ENCODE results near the gene SZRD1. TPM values are rescaled to one million over a fixed set of nuclear protein-coding genes. Genes with fewer than 3 reads are reported as not detected.
"Not testable (repeated sequence)": the region's sequence is repeated elsewhere in the genome, so short reads cannot be mapped to it uniquely, and the experiment has no call there.

The SZRD1 gene
- total RNA-seq, 1 donor from 2014 or later, result 119 TPM

DNA sequence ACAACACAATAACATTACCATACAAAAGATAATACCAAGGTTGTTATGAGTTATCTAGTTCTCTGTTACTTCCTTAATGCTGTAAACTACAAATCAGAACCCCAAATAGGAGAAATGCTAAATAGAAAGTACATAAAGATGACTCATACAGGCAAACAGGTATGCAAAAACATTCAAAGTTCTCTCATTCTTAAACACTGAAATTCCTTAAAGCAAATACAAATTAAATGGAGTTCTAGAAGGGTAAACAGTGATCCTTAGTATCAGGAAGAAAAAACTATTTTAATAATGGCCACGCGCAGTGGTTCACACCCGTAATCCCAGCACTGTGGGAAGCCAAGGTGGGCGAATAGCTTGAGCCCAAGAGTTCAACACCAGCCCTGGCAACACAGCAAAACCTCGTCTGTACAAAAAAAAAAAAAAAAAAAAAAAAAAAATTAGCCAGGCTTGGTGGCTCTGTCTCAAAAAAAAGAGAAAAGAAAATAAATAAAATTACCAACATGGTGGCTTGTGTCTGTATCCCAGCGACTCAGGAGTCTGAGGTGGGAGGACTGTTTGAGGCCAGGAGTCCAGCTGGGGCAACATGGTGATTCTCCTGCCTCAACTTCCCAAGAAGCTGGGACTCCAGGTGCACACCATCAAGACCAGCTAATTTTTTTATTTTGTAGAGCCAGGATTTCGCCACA lies 32.2 kb upstream of the SZRD1 start:
- Mint-ChIP-seq H3K36me3 (no peaks in the 10 kb centered on the region), H3K4me3 (no peak overlapping the region), H3K27ac (peak overlapping the region; percentile 55), H3K9me3 (no peaks in the 10 kb centered on the region), H3K27me3 (ENCODE audit: low read depth) (no peaks in the 10 kb centered on the region), H3K4me1 (peaks cover 3% of the 10 kb centered on the region)
- TF ChIP-seq, protein P1, sequence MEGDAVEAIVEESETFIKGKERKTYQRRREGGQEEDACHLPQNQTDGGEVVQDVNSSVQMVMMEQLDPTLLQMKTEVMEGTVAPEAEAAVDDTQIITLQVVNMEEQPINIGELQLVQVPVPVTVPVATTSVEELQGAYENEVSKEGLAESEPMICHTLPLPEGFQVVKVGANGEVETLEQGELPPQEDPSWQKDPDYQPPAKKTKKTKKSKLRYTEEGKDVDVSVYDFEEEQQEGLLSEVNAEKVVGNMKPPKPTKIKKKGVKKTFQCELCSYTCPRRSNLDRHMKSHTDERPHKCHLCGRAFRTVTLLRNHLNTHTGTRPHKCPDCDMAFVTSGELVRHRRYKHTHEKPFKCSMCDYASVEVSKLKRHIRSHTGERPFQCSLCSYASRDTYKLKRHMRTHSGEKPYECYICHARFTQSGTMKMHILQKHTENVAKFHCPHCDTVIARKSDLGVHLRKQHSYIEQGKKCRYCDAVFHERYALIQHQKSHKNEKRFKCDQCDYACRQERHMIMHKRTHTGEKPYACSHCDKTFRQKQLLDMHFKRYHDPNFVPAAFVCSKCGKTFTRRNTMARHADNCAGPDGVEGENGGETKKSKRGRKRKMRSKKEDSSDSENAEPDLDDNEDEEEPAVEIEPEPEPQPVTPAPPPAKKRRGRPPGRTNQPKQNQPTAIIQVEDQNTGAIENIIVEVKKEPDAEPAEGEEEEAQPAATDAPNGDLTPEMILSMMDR (IDR thresholded peaks at IDR 0.05; ENCODE audit: unreplicated experiment), result no peak
- no peak for DNase-seq (ENCODE audit: low spot score in 2 of 2, unreplicated experiment in 2 of 2)

GRCh38 chr1:16338961-16339360 lies 28.1 kb upstream of the SZRD1 start:
- DNase-seq (ENCODE audit: low spot score in 2 of 2, unreplicated experiment in 2 of 2), result no peak

GRCh38 chr1:16340673-16341072 lies 26.4 kb upstream of the SZRD1 start:
- Mint-ChIP-seq H3K27ac (no peak overlapping the region), H3K9me3 (no peaks in the 10 kb centered on the region), H3K4me3 (no peak overlapping the region), H3K4me1 (peaks cover 3% of the 10 kb centered on the region), H3K27me3 (ENCODE audit: low read depth) (no peaks in the 10 kb centered on the region), H3K36me3 (peaks cover 2% of the 10 kb centered on the region)
- no peak for DNase-seq (ENCODE audit: low spot score in 2 of 2, unreplicated experiment in 2 of 2)
- TF ChIP-seq, protein P1 (IDR thresholded peaks at IDR 0.05; ENCODE audit: unreplicated experiment), result no peak

More at GRCh38 chr1:16338961-16339360, 28.1 kb upstream of the SZRD1 start:
- peaks cover 2% of the 10 kb centered on the region for H3K36me3 Mint-ChIP-seq
- H3K27me3 Mint-ChIP-seq (ENCODE audit: low read depth), result no peaks in the 10 kb centered on the region
- TF ChIP-seq, protein P1 (IDR thresholded peaks at IDR 0.05; ENCODE audit: unreplicated experiment), result no peak
- H3K4me3 Mint-ChIP-seq, result no peak overlapping the region
- H3K9me3 Mint-ChIP-seq, result no peaks in the 10 kb centered on the region
- H3K27ac Mint-ChIP-seq, result no peak overlapping the region
- peaks cover 3% of the 10 kb centered on the region for H3K4me1 Mint-ChIP-seq

- Mint-ChIP-seq H3K27me3 (ENCODE audit: low read depth) (no peaks in the 10 kb centered on the region), H3K4me1 (peaks cover 3% of the 10 kb centered on the region), H3K4me3 (no peak overlapping the region), H3K27ac (peak overlapping the region; percentile 34), H3K36me3 (peaks cover 2% of the 10 kb centered on the region), H3K9me3 (no peaks in the 10 kb centered on the region)
- TF ChIP-seq, protein P1 (IDR thresholded peaks at IDR 0.05; ENCODE audit: unreplicated experiment), result no peak
- DNase-seq (ENCODE audit: low spot score in 2 of 2, unreplicated experiment in 2 of 2), result no peak
Measured at GRCh38 chr1:16342331-16343062, 24.5 kb upstream of the SZRD1 start.

GRCh38 chr1:16343276-16343675 lies 23.8 kb upstream of the SZRD1 start:
- not testable (repeated sequence) for H3K36me3 Mint-ChIP-seq; H3K27ac Mint-ChIP-seq; H3K27me3 Mint-ChIP-seq (ENCODE audit: low read depth); H3K9me3 Mint-ChIP-seq; H3K4me1 Mint-ChIP-seq; H3K4me3 Mint-ChIP-seq; DNase-seq (ENCODE audit: low spot score in 2 of 2, unreplicated experiment in 2 of 2)

All from mesothelial cell of epicardium (in vitro differentiated cells).